HG02852 (cell line): ENCODE measurements around the gene GALNT14.

Experiments used
- ATAC-seq: cut with Tn5 transposase; IDR thresholded peaks from one replicate; pipeline ENCODE4 v1.9.1; 2021; ENCODE audit warnings: mild to moderate bottlenecking, moderate library complexity; ENCODE audit not compliant: unreplicated experiment

GALNT14 gene

DNA sequence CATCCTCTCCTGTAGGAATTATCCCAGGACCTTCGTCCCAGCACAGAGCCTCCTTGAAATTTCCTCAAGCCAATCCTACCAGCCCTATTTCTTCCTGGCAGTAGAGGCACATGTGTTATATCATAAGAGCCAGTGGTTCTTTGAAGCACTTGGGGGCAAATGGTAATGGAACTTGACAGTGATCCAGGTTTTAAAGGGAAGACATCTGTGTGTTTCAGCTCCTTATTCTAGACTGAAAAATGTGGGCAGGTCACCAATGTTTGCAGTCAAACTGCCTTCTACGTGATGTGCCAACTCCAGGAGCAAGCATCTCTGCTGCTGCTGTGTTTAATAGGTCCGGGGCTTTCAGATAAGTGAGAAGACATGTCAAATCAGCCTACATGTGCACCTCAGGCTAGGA is 157.1 kb downstream of the GALNT14 start:
- ATAC-seq, result no peak

DNA sequence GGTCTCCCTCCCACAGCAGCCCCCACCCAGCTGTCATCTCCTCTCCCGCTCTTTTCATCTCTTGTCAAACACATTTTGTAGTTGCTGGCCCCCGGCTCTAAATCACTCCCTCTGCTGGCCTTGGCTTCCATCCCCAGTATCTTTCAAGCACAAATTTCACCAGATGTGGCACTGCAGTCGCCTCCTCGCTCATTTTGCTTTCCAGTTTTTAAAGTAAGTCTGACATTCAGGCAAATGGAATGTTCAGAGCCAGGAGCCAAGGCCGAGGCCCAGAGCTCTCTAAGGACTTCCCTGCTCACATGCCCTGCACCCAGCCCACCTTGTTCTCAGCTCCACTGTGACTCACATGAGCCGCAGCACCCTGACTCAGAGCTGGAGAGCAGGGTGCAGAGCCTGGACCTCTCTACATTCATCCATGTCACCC is 158.4 kb downstream of the GALNT14 start:
- ATAC-seq, result no peak

DNA sequence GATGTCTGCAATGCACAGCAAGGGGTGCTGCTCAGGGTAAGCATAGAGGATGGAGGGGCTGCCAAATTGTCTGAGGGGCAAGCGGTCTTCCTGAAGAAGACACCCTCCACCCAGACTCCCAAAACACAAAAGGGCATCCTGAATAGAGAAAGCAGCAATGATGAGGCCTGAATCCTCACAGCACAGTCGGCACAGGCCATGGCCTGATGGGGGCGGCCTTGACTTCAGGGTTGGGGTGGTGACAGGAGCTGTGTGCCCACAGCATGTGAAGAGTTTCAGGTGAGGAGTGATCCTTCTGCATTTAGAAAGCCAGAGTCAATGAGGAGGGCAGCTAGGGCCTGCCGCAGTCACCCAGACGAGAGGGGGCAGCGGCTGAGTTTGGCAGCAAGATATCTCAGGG is 159.4 kb downstream of the GALNT14 start:
- ATAC-seq, result no peak

DNA sequence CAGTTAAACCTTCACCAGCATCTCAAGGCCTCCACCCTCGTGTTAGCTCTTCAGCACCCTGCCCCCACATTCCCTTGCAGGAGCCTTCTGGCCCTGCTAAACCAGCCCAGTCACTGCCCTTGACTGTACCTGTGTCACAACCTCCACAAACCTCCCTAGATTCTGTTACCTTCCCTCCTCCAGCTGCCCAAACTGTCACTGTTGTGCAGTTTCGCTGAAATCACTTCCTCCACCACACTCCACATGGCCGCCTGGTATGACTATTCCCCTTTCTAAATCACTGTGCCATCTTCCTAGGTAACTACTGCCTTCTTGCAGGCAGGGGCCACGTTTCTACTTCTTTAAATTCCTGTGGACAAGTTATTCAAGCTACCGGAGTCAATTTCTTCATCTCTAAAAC is 160.2 kb downstream of the GALNT14 start:
- ATAC-seq, result no peak

DNA sequence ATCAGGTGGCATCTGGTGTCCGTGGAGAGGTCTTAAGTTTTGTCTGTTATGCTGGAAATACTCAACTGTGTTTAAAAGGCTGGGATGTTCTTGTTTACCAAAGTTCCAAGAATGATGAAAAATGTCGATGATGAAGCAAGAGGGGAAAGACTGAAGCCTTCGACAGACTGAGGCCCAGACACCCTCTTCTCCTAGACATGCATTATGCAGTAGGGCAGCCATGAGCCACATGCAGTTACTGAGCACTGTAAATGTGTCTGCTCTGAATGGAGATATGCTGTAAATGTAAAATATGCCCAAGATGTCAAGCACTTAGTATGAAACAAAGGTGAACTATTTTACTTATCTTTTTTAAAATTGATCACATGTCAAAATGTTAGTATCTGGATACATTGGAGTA is 163.1 kb downstream of the GALNT14 start:
- ATAC-seq, result no peak

DNA sequence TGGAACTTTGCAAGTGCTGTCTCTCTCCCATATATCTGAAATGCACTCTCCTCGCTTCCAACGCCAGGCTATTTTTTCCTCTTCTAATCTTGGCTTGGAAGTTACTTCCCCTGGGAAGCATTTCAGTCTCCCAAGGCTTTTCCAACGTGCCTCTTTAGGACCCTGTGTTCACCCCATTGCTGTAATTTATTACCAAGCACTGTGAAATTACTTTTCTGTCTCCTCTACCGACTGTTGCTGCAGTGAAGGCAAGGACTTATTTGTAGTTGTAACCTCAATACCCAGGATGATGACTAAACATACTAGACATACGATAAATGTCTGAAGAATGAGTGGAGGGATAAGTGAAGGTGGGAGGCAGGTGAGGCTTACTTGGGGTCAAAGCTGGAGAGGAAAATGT is 163.7 kb downstream of the GALNT14 start:
- no peak for ATAC-seq

DNA sequence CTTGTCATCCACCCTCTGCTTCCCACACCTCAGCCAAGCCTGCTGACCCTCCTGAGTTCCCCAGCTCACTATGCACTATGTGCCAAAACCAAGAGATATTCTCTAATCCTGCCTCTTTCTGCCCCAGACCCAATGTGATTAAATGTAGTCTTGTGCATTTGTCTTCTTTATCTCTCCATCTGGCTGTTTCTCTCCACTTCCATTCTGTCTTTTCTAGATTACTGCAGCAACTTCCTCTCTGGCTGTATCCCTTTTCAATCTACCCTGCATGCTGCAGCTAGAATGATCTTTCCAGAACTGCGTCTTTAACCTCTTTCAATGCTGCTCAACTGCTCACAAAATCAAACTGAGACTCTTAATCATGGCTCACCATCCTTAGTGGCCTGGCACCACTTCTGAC is 164.1 kb downstream of the GALNT14 start:
- no peak for ATAC-seq

DNA sequence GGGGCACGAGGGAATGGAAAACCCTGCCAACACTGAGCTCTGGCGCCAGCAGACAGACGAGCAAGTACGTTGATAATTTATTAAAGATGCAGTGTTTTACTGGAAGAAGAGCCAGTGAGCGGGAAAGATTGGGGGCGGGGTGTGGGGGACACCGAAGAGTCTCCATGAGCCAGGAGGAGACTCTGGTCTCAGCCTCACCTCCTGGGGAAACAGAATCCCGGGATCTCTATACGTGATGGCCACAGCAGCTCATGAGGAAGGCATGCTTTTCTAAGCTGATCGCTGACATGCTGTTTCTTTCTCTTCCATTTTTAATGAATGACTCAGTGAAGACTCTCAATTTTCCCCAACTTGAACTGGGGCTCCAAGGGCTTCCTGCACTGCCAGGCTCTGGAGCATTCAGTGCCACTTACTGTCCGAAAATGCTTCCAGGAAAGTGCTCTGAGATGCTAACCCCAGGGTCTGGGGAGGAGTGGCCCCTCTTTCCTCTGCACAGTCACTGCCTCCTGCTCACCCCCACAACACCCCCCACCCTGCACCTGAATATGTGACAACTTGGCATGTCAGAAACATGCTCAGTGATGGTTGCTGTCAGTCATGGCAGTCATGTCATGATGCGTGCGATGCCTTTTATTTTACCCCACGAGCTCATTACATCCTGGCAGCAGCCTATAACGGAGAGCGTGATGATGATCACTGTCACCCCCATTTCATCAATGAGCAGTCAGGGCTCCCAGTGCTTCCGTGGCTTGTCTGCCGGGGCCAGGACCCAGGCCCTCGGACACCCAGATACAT is 166.8 kb downstream of the GALNT14 start:
- no peak for ATAC-seq

DNA sequence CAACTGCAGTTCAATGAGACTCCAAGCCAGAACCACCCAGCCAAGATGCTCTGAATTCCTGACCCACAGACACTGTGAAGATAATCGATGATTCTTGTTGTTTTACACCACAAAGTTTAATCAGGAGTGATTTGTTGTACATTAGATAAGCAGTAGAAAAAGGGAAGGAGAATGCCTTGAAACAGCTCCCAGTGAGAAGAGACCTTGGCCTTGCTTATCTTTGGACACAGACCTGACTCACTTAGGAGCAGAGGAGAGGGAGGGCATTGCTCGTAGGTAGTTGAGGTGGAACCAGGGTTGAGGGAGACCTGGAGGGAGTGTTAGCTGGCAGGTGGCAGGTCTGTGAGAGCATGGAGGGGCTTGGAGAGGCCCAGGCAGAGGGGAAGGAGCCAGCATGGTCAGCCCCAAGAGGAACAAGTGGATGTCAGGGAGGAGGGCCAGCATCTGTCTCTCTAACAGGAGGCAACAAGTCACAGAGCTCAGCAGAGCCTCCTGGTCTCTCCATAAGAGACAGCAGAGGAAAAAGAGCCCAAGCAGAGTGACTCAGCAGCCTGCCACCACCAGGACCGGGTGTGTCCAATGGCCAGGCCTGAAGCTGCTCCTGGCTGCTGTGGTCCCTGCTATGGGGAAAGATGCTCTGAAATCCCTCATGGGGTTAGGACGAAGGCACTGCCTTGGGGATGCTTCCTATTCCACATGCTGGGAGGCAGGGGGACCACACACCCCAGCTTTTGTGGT is 169.4 kb downstream of the GALNT14 start:
- ATAC-seq, result no peak

DNA sequence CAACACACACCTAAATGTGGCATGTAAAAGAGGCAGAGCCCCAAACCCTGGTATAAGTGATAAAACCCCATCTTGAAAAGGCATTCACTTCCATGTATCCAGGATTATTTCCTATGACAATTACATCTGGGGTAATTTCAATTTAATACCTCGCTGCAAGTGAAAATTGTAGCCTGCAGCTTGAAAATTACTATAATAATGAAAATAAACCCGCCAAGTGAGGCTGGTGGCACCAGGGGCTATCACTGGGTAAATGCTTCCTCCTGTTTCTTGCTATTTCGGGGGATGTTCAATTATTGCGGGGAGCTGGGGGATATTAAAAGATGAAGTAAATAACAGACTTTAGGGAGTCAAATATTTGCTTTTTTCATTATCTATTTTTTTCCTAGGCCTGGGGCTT is 171.5 kb downstream of the GALNT14 start:
- ATAC-seq, result no peak

DNA sequence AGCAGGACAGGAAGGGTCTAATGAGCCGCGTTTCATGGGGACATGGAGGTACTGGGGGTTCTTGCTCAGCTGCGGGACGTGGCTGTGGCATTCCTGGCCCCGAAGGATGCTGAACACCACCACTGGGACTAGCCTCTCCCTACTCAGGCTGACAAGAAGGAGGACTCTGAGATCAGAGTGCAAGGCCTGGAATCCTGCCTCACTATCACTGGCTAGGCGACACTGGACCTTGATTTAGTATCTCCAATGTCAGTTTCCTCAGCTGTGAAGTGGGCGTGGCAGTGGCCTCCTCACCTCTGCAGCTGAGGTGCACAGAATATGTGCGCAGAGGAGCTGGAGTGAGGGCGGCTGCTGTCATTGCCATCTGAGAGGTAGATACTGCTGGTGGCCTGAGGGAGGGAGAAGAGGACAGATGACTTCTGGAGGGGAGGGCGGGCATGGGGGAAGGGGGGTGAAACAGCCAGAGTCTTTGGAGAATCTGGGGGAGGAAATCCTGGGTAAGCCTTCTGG is 173.2 kb downstream of the GALNT14 start:
- ATAC-seq, result no peak

DNA sequence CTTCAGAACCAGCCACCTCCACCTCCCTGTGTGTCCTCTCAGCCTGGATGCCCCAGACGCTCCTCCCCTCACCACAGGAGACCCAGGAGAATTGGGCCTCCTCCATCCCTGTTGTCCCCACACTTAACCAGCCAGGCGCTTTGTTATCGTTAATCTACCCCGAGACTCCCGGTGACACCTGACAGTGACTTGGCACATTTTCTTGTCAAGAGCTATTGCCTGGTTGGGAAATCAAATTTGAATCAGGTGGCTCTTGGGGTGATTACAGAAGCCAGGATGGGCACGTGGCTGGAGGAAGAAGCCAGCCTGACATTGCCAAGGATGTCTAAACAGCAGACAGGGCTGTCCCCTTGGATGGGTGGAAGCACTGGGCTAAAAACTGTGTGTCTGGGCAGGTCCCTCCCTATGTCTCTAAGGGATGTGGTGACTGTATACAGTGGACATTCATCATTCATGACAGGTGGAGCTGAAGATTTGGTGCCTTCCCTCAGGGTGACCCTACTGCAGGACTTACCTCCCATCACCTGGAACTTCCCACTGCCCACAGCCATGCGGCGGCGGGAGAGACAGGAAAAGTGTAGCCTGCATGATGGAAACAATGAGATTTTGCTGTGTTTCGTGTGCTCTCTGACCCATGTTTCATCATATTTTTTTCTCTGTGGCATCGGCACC is 173.8 kb downstream of the GALNT14 start:
- no peak for ATAC-seq

DNA sequence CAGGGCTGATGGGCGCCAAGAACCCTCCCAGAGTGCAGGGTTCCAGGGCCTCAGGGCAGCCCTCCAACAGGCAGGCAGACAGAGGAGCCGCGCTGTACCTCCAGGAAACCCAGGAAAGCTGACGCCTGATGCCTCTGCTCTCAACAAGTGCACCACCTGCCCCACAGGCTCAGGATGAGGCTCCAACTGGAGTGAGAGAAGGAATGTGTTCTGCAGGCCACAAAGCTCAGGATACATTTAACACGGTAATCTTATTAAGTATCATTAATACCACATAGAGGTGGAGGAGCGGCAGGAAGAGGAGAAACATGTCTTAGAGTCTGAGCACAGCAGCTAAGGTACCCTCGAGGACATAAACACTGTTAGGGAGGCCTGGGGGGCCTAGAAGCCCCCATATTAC is 175.1 kb downstream of the GALNT14 start:
- ATAC-seq, result no peak

DNA sequence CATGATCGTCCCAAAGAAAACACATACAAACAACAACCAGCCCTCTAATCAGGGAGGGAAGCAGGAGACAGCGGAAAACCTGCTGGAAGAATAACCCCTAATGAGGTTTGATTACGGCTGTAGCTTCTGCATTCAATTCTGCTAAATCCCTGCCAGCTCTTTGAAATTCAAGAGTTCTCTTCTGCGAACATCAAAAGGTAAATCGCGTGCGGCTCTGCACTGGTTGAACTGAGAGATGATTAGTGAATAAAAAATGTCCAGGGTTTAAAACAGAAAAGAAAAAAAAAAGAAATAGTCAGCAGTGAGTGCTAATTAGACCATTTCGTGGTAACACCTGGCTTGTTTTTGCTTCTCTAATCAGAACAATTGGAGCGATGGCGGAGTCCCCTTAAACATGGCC is 178.0 kb downstream of the GALNT14 start:
- no peak for ATAC-seq

DNA sequence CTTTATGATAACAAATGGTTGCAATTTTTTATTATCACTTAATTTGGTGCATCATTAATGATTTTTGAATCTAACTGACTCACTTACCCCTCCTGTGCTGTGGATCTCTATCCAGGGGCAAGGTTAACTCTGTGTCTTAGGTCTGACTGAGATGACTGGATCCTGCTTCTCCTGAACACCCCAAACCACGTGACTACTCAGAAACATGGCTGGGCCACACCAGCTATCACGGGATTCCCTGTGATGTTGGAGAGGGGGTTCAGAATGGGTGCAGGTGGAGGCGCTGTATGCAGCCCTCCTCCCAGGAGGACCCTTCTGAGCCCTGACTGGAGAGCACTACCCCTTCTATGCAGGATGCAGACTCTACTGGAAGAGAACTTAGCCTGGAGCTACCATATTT is 178.6 kb downstream of the GALNT14 start:
- ATAC-seq, result no peak

DNA sequence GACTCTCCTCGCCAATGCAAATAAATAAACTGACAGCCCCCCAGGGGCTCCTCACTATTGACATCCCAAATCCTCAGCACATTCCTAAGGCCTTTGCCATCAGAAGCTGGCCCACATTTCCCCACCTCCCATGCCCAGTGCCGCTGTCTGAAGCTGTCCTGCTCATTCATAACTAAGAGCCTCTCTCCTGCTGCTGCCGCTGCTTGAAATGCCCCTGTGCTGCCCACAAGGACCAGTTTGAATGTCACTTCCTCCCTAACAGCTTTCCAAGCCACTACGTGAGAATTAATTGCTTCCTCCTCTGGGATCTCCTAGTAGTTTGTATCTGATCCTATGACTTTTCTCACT is 179.3 kb downstream of the GALNT14 start:
- ATAC-seq, result no peak

DNA sequence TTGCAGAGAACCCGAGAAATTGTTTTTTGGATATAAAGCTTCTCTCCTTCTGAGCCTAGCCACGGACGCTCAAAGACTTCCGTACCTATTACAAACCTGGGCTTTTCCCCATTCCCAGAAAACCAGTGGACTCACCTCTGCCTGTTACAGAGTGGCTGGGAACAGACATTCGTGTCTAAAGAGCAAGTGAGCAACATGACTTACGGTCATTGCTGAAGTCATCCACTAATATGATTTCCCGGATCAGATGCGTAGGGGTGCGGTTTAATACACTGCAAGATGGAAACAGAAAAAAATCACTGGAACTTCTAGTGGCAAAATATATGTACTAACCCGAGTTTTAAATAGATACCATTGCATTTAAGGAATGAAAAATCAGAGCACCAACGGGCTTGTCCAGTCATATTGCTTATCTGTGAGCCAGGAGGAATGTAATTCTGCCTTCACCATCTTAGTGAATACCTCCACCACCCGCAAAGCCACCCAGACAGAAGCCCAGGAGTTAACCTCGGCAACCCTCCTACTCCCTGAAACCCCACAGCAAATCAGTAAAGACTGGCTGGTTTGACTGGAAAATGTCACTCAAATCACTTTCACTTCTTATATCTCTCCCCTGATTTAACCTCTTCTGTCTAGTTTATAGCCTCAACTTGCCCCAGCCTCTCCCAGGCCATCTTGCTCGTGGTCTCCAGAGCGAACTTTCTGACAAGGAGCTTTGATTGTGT is 179.9 kb downstream of the GALNT14 start:
- ATAC-seq, result no peak

DNA sequence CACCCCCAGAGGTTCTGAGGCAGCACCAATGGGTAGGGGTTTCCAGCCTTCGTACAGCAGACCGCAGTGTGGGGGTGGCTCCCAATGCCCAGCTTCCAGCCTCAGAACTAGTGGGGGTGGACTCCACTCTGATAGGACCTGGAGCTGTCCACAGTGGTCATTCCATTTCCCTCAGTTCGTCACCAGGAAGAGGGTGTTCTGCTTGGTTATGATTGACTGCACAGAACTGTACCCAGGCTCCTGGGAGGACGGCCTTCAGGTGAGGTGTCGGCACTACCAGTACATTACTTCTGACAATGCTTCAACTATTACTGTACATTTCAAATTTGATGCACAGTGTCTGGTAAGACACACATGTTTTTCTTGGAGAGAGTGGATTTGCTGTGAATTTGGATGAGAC is 180.6 kb downstream of the GALNT14 start:
- no peak for ATAC-seq

DNA sequence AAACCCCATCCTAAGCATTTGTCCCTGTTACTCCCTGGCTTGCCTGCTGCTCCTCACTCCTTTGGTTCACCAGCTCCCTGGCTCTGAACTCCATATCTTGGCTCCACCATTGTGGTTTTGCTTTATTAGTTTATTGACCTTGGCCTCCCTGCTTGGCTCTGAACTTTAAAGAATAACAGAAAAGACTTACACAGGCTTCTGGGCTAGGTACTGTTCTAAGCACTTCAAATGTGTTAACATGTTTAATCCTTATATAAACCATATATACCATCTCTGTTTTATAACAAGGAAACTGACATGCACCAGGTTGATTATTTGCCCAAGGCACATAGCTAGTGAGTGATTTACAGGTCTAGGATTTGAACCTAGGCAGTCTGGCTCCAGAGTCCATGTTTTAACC is 181.2 kb downstream of the GALNT14 start:
- ATAC-seq, result no peak

DNA sequence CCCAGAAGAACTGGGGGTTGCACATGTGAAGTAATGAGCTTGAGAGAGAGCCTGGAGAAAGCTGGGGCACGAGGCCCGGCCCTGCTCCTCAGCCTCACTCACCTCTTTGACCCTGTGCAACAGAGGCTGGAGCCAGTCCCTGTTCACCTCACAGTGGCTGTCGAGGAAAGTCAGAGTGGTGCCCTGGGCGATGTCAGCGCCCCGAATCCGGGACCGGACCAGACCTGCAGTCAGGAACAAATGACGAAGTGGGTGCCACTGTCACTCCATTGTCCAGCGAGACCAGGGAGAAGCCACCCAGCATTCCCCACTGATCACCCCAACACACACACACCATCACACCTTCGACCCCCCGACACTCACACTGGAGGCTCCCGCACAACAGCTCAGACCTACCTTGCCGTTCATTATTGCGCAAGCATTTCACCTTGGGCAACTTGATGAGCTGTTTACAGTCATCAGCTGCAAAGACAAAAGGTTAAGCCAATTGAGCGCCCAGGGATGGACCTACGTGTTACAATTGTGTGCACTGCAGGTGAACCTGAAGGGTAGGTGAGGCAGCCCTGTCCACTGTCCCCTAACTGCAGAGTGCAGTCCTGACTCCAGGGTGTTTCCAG is 182.6 kb downstream of the GALNT14 start:
- ATAC-seq, result no peak

DNA sequence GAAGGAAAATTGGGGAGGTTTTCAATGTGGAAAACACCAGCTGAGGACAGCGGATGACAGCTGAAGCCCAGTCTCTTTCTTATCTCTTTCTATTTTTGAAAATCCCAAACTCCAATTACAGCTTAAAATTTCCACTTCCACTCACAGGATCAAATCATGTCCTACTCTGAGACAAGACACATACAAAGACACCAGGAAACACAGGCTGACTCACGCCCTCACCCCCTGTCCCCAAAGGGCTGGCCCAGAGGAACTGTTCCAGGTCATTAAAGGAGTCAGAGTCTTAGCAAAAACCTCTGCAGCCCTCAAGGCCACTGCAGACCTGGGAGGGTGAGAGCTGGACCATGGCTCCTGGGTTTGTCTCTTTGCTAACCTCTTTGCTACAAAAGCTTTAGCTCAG is 187.9 kb downstream of the GALNT14 start:
- ATAC-seq, result no peak
